K562 (cell line): ENCODE measurements around the gene PLK1. TPM values are rescaled to one million over a fixed set of nuclear protein-coding genes. Genes with fewer than 3 reads are reported as not detected.

Experiments used
- ATF1 ChIP-seq, 2 experiments: fragments of 450-650 bp in 1 of 2; IDR thresholded peaks; 2 replicates each; pipeline ENCODE4 v1.6.1; 2016; ENCODE audit warnings: missing compliant biosample characterization in 1 of 2, missing genetic modification characterization in 1 of 2
- C11orf30 ChIP-seq: fragments of 450-650 bp; IDR thresholded peaks from 2 replicates; pipeline ENCODE4 v1.6.1; 2016; ENCODE audit warnings: low read depth, mild to moderate bottlenecking
- CEBPG ChIP-seq, 3 experiments: fragments of 200-800 bp in 1 of 3; sonication (Bioruptor generic) in 1 of 3; sonication (generic) in 1 of 3; formaldehyde crosslinking in 1 of 3; IDR thresholded peaks in 2 of 3; conservative IDR thresholded peaks in 1 of 3; 2 replicates each; pipeline versions ENCODE4 v1.6.1 to v1.8.0; 2016 to 2022; ENCODE audit warnings: missing compliant biosample characterization in 2 of 3, missing genetic modification characterization in 2 of 3, mild to moderate bottlenecking in 1 of 3, missing genetic modification reagents in 1 of 3
- KHSRP ChIP-seq: fragments of 450-650 bp; IDR thresholded peaks from 2 replicates; pipeline ENCODE4 v1.6.1; 2017
- MCM2 ChIP-seq: fragments of 450-650 bp; IDR thresholded peaks from 2 replicates; pipeline ENCODE4 v1.6.1; 2017; ENCODE audit warnings: low read depth, mild to moderate bottlenecking
- SNAPC5 ChIP-seq: fragments of 250-450 bp; sonication (Bioruptor Pico); IDR thresholded peaks from 2 replicates; pipeline ENCODE4 v1.8.0; 2021; ENCODE audit warnings: moderate library complexity, mild to moderate bottlenecking, inconsistent platforms
- TAF1 ChIP-seq: IDR thresholded peaks from 2 replicates; pipeline ENCODE4 v1.6.1; 2011; ENCODE audit warnings: mild to moderate bottlenecking, low read length, moderate library complexity; ENCODE audit not compliant: insufficient read depth, control insufficient read depth, severe bottlenecking; ENCODE audit errors: extremely low read depth
- WHSC1 ChIP-seq: IDR thresholded peaks from one replicate; pipeline ENCODE4 v1.6.1; 2012; ENCODE audit warnings: low read length, control low read depth, inconsistent platforms
- ZC3H11A ChIP-seq: IDR thresholded peaks from 2 replicates; pipeline ENCODE4 v1.6.1; 2012; ENCODE audit warnings: low read depth, low read length, improper control_type of control experiment
- ZFX ChIP-seq: sonication (generic); formaldehyde crosslinking; IDR thresholded peaks from 2 replicates; pipeline ENCODE4 v1.8.0; 2022; ENCODE audit warnings: mild to moderate bottlenecking, missing genetic modification reagents, moderate library complexity
- ZNF143 ChIP-seq: sonication (generic); formaldehyde crosslinking; IDR thresholded peaks from 2 replicates; pipeline ENCODE4 v1.9.0; 2022; ENCODE audit warnings: mild to moderate bottlenecking, missing genetic modification reagents
- ZNF253 ChIP-seq: fragments of 250-450 bp; sonication (Bioruptor Pico); conservative IDR thresholded peaks from 2 replicates; pipeline ENCODE4 v1.6.1; 2021; ENCODE audit warnings: mild to moderate bottlenecking
- ZNF354B ChIP-seq: fragments of 250-450 bp; sonication (Bioruptor Pico); IDR thresholded peaks from 2 replicates; pipeline ENCODE4 v1.4.0; 2020
- ZNF511 ChIP-seq: sonication (generic); formaldehyde crosslinking; IDR thresholded peaks from 2 replicates; pipeline ENCODE4 v1.8.0; 2022; ENCODE audit warnings: mild to moderate bottlenecking, missing genetic modification reagents
- polyA plus RNA-seq, 8 experiments: library from polyadenylated mRNA; depleted of rRNA in 4 of 8; stranded (reverse) in 5 of 8; unstranded in 3 of 8; fragments of >200 nt; fragmentation: Nextera tagmentation in 2 of 8; fragmentation: Illumina TruSeq in 1 of 8; extraction: Ambion mirVana in 2 of 8; extraction: Trizol in 1 of 8; gene quantifications; 2 replicates each; pipeline versions ENCODE4 v1.2.1 to v1.2.3, GENCODE V29; 2011 to 2014; ENCODE audit warnings: inconsistent platforms in 1 of 8, missing spikeins in 1 of 8
- total RNA-seq, 7 experiments: library from RNA; depleted of rRNA in 6 of 7; stranded (reverse); fragments of >200 nt in 6 of 7; fragmentation: Illumina TruSeq in 2 of 7; extraction: Trizol in 2 of 7; gene quantifications; 2 replicates each; pipeline versions ENCODE4 v1.2.1 to v1.2.3, GENCODE V29; 2011 to 2021; ENCODE audit warnings: low replicate concordance in 1 of 7
- TF ChIP-seq, protein P1 (sequence below): fragments of 250-450 bp; sonication (Bioruptor Pico); IDR thresholded peaks from 2 replicates; pipeline ENCODE4 v1.5.0; 2020; ENCODE audit warnings: mild to moderate bottlenecking, borderline replicate concordance

The PLK1 gene
- total and polyA plus RNA-seq, 9 of the 15 experiments (the other 6 are each of a cell fraction or from before 2014, with no cell fraction given) = 13.6 to 212 (median 45.5) TPM

DNA sequence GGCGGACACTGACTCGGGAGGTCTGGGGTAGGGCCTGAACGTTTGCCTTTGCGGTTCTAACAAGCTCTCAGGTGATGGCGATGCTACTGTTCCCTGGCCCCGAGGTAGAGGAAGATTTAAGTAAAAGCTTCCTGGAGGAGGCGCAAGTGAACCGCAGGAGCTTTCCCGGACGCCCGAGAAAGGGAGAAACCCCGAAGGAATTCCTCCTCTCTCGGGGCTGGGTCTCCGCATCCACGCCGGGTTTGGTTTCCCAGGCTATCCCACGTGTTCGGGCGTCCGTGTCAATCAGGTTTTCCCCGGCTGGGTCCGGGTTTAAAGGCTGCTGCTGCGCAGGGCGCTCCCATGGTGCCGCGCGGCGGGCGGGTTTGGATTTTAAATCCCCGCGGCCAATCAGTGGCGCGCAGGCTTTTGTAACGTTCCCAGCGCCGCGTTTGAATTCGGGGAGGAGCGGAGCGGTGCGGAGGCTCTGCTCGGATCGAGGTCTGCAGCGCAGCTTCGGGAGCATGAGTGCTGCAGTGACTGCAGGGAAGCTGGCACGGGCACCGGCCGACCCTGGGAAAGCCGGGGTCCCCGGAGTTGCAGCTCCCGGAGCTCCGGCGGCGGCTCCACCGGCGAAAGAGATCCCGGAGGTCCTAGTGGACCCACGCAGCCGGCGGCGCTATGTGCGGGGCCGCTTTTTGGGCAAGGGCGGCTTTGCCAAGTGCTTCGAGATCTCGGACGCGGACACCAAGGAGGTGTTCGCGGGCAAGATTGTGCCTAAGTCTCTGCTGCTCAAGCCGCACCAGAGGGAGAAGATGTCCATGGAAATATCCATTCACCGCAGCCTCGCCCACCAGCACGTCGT lies at the start of gene PLK1 (continued):
- no peak for TF ChIP-seq WHSC1
- no peak for TF ChIP-seq C11orf30
- TF ChIP-seq TAF1 = peak; percentile 47
- no peak for TF ChIP-seq ATF1 (CRISPR knock-in tag; IDR thresholded peaks at IDR 0.05)
- peak; percentile 76 for TF ChIP-seq ATF1 (tag; IDR thresholded peaks at IDR 0.05)
- no peak for TF ChIP-seq ZC3H11A
- peak; percentile 57 for TF ChIP-seq ZFX
- TF ChIP-seq ZNF143 (CRISPR knock-in tag) = peak; percentile 85
- TF ChIP-seq MCM2 = no peak
- TF ChIP-seq, protein P1, sequence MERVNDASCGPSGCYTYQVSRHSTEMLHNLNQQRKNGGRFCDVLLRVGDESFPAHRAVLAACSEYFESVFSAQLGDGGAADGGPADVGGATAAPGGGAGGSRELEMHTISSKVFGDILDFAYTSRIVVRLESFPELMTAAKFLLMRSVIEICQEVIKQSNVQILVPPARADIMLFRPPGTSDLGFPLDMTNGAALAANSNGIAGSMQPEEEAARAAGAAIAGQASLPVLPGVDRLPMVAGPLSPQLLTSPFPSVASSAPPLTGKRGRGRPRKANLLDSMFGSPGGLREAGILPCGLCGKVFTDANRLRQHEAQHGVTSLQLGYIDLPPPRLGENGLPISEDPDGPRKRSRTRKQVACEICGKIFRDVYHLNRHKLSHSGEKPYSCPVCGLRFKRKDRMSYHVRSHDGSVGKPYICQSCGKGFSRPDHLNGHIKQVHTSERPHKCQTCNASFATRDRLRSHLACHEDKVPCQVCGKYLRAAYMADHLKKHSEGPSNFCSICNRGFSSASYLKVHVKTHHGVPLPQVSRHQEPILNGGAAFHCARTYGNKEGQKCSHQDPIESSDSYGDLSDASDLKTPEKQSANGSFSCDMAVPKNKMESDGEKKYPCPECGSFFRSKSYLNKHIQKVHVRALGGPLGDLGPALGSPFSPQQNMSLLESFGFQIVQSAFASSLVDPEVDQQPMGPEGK = no peak
- TF ChIP-seq CEBPG (CRISPR knock-in tag; IDR thresholded peaks at IDR 0.05) = no peak
- TF ChIP-seq CEBPG (tag; conservative IDR thresholded peaks at IDR 0.05 in 1 of 2, IDR thresholded peaks at IDR 0.05 in 1 of 2) = no peak
- no peak for TF ChIP-seq ZNF354B (CRISPR knock-in tag)
- TF ChIP-seq ZNF253 (CRISPR knock-in tag) = no peak
- no peak for TF ChIP-seq KHSRP
- no peak for TF ChIP-seq SNAPC5 (CRISPR knock-in tag)
- TF ChIP-seq ZNF511 (CRISPR knock-in tag) = peak; percentile 63; the same call in 1 of the 2 replicates
